ENCODE data around the gene FCAR. TPM values are rescaled to one million over a fixed set of nuclear protein-coding genes. Genes with fewer than 3 reads are reported as not detected.

FCAR gene
- total and polyA plus RNA-seq, 2 of the 4 experiments (the other 2 are of a cell fraction): not detected

DNA sequence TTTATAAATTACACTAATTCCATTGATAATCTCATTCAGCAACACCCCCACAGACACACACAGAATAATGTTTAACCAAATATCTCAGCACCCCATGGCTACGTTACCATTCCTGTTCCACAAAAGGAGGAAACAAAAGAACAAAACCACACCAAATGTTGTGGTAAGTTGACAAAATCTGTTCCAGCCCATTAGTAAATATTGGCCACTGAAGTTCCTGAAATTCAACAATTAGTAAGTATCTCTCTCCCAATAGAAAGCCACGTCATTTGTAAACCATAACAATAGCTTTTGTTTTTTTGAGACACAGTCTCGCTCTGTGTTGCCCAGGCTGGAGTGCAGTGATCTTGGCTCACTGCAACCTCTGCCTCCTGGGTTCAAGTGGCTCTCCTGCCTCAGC lies 2.3 kb upstream of the FCAR start:
- Histone ChIP-seq H3K9ac (ENCODE audit: low read depth, low read length) (no peak overlapping the region), H2BK120ac (ENCODE audit: low read depth, low read length) (no peak overlapping the region), H3K4me3 (ENCODE audit: insufficient read depth, low read depth, low read length) (no peak overlapping the region), H3K79me1 (ENCODE audit: low read depth in 1 of 2, low read length in 2 of 2) (no peaks in the 10 kb centered on the region), H3K23ac (ENCODE audit: low read depth, low read length) (no peak overlapping the region), H2BK15ac (ENCODE audit: low read depth, low read length) (no peak overlapping the region), H2BK20ac (ENCODE audit: low read depth, low read length) (no peak overlapping the region), H3K4me2 (ENCODE audit: low read depth, low read length) (no peak overlapping the region), H4K8ac (ENCODE audit: low read depth in 2 of 2, low read length in 2 of 2) (no peak overlapping the region), H4K91ac (ENCODE audit: insufficient read depth, low read depth, low read length) (no peak overlapping the region), H4K5ac (ENCODE audit: low read depth, low read length) (no peak overlapping the region), H3K27me3 (ENCODE audit: control insufficient read depth, insufficient read depth, low read length) (no peaks in the 10 kb centered on the region), H4K20me1 (ENCODE audit: insufficient read depth, low read length) (no peaks in the 10 kb centered on the region), H2AFZ (replicated peaks; ENCODE audit: low read length, poor library complexity) (no peak overlapping the region), H2AK5ac (ENCODE audit: low read depth, low read length) (no peak overlapping the region), H2BK5ac (ENCODE audit: low read depth, low read length, poor library complexity, severe bottlenecking) (no peak overlapping the region), H3K4ac (ENCODE audit: low read depth, low read length) (no peak overlapping the region), H3K27ac (ENCODE audit: insufficient read depth, low read length) (no peak overlapping the region), H3K9me3 (ENCODE audit: control insufficient read depth, insufficient read depth, low read length) (peaks cover 14% of the 10 kb centered on the region), H3K14ac (replicated peaks; ENCODE audit: low read depth, low read length) (no peak overlapping the region), H3K18ac (ENCODE audit: low read depth, low read length) (no peak overlapping the region), H3K9me1 (ENCODE audit: insufficient read depth, low read length) (no peaks in the 10 kb centered on the region), H3K36me3 (ENCODE audit: control insufficient read depth, insufficient read depth, low read length) (no peaks in the 10 kb centered on the region), H3K56ac (ENCODE audit: extremely low read depth, insufficient read depth, low read length) (no peak overlapping the region), H3K4me1 (ENCODE audit: control insufficient read depth, insufficient read depth, low read length) (no peaks in the 10 kb centered on the region), H2AK9ac (replicated peaks; ENCODE audit: low read depth, low read length, poor library complexity) (no peak overlapping the region)
- dilution Hi-C loops (cut with HindIII; ENCODE audit: low sequenced_read_pairs, unreplicated experiment): no loop called here
- BruUV-seq (replicated peaks): no TSS peak
- ATAC-seq (ENCODE audit: low read depth) (no peak), DNase-seq (no peak)
- TF ChIP-seq, protein P1, sequence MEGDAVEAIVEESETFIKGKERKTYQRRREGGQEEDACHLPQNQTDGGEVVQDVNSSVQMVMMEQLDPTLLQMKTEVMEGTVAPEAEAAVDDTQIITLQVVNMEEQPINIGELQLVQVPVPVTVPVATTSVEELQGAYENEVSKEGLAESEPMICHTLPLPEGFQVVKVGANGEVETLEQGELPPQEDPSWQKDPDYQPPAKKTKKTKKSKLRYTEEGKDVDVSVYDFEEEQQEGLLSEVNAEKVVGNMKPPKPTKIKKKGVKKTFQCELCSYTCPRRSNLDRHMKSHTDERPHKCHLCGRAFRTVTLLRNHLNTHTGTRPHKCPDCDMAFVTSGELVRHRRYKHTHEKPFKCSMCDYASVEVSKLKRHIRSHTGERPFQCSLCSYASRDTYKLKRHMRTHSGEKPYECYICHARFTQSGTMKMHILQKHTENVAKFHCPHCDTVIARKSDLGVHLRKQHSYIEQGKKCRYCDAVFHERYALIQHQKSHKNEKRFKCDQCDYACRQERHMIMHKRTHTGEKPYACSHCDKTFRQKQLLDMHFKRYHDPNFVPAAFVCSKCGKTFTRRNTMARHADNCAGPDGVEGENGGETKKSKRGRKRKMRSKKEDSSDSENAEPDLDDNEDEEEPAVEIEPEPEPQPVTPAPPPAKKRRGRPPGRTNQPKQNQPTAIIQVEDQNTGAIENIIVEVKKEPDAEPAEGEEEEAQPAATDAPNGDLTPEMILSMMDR (conservative IDR thresholded peaks at IDR 0.05; ENCODE audit: low read depth, low read length): no peak
- TF ChIP-seq MAZ (IDR thresholded peaks at IDR 0.05; ENCODE audit: borderline replicate concordance, low read depth, low read length) (no peak), CEBPB (IDR thresholded peaks at IDR 0.05; ENCODE audit: low read depth, low read length) (no peak), BHLHE40 (IDR thresholded peaks at IDR 0.05; ENCODE audit: low read depth, low read length) (no peak), MXI1 (IDR thresholded peaks at IDR 0.05; ENCODE audit: borderline replicate concordance, low read depth, low read length) (no peak), RCOR1 (IDR thresholded peaks at IDR 0.05; ENCODE audit: insufficient replicate concordance, low read length) (no peak), NFE2L2 (IDR thresholded peaks at IDR 0.05; ENCODE audit: low read depth, low read length) (no peak), POLR2A (IDR thresholded peaks at IDR 0.05; ENCODE audit: low read depth, low read length) (no peak), RAD21 (IDR thresholded peaks at IDR 0.05; ENCODE audit: low read length) (no peak), SMC3 (IDR thresholded peaks at IDR 0.05; ENCODE audit: low read depth, low read length) (no peak), MAFK (IDR thresholded peaks at IDR 0.05; ENCODE audit: low read depth, low read length) (no peak), CHD1 (IDR thresholded peaks at IDR 0.05; ENCODE audit: low read depth, low read length) (no peak), RFX5 (IDR thresholded peaks at IDR 0.05; ENCODE audit: low read depth, low read length) (no peak)
- TF ChIP-seq, protein P2, sequence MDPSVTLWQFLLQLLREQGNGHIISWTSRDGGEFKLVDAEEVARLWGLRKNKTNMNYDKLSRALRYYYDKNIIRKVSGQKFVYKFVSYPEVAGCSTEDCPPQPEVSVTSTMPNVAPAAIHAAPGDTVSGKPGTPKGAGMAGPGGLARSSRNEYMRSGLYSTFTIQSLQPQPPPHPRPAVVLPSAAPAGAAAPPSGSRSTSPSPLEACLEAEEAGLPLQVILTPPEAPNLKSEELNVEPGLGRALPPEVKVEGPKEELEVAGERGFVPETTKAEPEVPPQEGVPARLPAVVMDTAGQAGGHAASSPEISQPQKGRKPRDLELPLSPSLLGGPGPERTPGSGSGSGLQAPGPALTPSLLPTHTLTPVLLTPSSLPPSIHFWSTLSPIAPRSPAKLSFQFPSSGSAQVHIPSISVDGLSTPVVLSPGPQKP (IDR thresholded peaks at IDR 0.05; ENCODE audit: borderline replicate concordance, low read depth, low read length): no peak
- TF ChIP-seq, protein P3, sequence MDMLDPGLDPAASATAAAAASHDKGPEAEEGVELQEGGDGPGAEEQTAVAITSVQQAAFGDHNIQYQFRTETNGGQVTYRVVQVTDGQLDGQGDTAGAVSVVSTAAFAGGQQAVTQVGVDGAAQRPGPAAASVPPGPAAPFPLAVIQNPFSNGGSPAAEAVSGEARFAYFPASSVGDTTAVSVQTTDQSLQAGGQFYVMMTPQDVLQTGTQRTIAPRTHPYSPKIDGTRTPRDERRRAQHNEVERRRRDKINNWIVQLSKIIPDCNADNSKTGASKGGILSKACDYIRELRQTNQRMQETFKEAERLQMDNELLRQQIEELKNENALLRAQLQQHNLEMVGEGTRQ (IDR thresholded peaks at IDR 0.05; ENCODE audit: low read depth, low read length): no peak
- ChIA-PET CTCF (no interaction called here), POLR2A (ENCODE audit: unreplicated experiment) (no interaction called here)
- no CpG with 5 or more reads among the region's 3 CpGs for WGBS, 2 experiments (ENCODE audit: extremely low coverage in 2 of 2, insufficient read length in 1 of 2)
- in situ Hi-C loops (cut with MboI; ENCODE audit: low sequenced_read_pairs): no loop called here
- intact Hi-C loops (cut with micrococcal nuclease): no loop called here
